HG02623 (cell line): ENCODE data around the gene FLNC.

ENCODE experiments used
- ATAC-seq: cut with Tn5 transposase; IDR thresholded peaks from one replicate; pipeline ENCODE4 v1.9.1; 2021; ENCODE audit warnings: moderate library complexity; ENCODE audit not compliant: unreplicated experiment

FLNC gene

GRCh38 chr7:128831994-128832879 lies 2.0 kb downstream of the FLNC start:
- ATAC-seq = no peak

DNA sequence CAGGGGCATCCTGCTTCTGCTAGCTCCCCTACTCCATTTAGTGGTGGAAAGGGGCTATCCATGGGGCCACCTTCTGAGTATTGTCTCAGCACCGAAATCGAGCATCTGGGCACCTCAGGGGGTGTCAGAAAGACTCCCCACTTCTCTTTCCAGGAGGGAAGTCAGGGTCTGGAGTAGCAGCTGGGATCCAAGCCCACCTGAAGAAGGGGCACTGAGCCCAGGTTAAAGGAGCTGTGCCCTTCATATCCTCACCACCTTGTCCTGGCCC lies 2.6 kb downstream of the FLNC start:
- ATAC-seq = no peak

DNA sequence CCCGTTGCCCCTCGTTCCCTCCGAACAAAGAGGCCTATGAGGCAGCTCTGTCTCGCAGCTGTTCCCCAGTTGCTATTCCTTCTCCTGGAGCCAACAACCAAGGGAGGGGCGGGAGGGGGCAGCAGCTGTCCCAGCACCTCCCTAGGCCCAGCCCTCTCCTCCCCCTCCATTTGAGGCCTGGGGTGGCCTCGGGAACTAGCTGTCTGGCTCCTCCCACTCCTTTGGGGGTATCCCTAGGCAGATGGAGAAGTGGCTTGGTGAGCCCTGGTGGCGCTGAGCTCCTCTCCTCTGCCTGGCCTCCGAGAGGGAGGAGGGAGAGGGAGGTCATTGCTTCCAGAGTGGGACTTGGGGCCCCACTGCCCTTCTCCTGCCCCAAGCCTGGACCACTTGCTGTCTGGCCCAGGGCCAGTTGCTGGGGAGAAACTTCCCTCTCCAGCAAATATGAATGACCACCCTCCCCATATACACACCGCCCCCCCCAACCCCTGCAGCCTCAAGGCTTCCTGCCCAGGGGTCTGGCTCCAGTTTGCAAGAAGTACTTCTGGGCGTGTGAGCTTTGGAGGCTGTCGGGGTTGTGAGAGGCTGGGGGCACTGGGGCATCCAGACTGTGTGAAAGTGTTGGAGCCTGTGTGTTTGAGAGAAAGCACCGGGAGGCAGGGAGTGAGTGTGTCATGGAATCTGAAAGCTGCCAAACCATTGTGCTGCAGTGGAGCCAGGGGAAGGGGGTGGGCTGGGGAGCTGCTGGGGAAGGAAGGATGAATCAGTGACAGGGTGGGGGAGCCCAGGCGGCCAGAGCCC lies 3.1 kb downstream of the FLNC start:
- no peak for ATAC-seq

DNA sequence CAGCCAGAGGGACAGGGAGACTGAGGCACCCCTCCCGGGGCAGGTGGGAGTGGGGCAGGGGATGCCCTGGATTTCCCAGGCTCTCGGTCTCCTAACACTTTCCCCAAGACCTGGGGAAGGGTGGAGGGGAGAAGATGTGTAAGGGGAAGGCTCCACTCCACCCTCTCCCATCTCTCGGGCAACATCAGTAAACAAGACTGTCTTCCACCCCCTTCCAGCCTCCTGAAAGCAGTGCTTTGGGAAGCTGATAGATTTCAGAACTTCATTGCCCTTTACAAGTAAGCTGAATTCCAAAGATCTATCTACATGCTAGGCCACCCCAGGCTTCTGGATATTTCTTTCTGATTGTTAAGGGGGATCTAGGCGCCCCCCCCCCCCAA lies 3.7 kb downstream of the FLNC start:
- no peak for ATAC-seq

- ATAC-seq = no peak
Measured at GRCh38 chr7:128835231-128835751, 5.1 kb downstream of the FLNC start.

DNA sequence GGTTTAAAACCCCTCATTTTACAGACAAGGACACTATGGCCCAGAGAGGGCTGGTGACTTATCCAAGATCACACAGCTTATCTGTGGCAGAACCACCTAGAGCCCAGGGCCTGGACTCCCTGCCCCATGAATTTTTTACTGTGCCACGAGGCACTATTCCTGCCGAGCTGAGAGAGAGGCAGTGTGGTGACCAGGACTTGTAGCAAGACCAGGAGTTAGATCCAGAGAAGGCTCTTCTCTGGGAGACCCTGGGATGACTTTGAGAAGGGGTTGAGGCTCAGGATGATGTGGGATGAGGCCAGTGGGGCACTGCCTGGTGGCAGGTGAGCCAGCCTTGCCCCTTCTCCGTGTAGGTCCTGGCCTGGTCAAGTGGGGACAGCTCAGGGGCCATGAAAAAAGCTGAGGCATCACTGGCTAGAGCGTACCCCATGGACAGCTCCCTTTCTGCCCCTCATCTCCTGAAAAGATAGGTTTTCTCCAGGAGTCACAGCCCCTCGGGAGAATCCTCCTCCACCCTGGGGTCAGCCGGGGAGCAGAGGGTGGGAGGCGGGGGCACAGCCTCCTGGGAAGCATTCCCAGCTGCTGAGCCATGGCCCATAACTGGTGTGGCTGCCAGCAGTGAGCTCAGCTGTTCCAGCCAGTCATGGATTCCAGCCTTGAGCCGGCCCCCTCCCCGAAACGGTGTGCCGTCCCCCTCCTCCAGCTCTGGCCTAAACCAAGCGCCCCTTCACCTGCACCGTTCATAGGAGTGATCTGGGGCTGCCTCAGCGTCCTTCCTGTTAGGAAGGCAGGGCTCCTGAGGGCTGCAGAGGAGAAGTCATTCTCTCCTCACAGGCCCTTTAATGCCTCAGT lies 5.8 kb downstream of the FLNC start:
- ATAC-seq = no peak

GRCh38 chr7:128836729-128837348 lies 6.6 kb downstream of the FLNC start:
- ATAC-seq = no peak

DNA sequence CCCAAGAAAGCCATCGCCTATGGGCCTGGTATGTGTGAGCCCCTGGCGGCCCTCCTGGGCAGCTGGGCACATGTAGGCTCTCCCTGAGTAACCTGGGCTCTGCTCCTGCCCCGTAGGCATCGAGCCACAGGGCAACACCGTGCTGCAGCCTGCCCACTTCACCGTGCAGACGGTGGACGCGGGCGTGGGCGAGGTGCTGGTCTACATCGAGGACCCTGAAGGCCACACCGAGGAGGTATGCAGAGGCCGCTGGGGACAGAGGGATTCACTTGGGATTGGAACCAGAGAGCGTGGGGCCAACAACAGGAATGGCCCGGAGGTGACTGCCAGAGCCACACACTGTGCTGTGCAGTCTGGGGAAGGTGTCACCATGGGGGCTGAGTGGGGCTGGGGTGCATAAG lies 7.3 kb downstream of the FLNC start:
- ATAC-seq = no peak

DNA sequence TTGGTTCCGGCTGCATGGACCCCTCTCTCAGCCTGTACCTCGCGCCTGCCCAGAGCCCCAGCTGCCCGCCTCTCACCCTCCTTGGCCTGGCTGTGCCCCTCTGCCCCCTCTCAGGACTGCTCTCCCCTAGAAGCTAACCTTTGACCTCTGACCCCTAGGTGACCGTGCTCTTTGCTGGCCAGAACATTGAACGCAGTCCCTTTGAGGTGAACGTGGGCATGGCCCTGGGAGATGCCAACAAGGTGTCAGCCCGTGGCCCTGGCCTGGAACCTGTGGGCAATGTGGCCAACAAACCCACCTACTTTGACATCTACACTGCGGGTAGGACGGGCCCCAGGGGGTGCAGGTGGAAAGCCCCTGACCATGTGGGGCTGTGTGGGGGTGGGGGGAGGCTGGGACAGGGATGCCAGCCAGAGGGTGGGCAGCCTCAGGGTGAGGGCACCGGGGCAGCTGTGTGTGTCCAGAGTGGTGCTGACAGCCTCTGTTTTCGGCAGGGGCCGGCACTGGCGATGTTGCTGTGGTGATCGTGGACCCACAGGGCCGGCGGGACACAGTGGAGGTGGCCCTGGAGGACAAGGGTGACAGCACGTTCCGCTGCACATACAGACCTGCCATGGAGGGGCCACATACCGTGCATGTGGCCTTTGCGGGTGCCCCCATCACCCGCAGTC lies 8.0 kb downstream of the FLNC start:
- no peak for ATAC-seq

- ATAC-seq = no peak
Measured at GRCh38 chr7:128838981-128839731, 8.9 kb downstream of the FLNC start.

- ATAC-seq = no peak
Measured at GRCh38 chr7:128839751-128840177, 9.6 kb downstream of the FLNC start.

GRCh38 chr7:128840326-128841170 lies 10.3 kb downstream of the FLNC start:
- ATAC-seq = no peak

DNA sequence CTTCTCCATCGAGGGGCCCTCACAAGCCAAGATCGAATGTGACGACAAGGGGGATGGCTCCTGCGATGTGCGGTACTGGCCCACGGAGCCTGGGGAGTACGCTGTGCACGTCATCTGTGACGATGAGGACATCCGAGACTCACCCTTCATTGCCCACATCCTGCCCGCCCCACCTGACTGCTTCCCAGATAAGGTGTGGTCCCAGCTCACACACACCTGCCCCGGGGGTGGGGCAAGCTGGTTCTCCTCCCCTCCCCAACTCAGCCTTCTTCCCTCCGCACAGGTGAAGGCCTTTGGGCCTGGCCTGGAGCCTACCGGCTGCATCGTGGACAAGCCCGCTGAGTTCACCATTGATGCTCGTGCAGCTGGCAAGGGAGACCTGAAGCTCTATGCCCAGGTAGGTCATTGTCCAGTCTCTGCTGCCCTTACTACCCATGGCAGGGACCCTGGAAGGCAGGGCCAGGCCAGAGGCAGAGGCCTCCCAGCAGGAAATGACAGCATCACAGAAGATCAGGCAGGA lies 11.0 kb downstream of the FLNC start:
- ATAC-seq = no peak

DNA sequence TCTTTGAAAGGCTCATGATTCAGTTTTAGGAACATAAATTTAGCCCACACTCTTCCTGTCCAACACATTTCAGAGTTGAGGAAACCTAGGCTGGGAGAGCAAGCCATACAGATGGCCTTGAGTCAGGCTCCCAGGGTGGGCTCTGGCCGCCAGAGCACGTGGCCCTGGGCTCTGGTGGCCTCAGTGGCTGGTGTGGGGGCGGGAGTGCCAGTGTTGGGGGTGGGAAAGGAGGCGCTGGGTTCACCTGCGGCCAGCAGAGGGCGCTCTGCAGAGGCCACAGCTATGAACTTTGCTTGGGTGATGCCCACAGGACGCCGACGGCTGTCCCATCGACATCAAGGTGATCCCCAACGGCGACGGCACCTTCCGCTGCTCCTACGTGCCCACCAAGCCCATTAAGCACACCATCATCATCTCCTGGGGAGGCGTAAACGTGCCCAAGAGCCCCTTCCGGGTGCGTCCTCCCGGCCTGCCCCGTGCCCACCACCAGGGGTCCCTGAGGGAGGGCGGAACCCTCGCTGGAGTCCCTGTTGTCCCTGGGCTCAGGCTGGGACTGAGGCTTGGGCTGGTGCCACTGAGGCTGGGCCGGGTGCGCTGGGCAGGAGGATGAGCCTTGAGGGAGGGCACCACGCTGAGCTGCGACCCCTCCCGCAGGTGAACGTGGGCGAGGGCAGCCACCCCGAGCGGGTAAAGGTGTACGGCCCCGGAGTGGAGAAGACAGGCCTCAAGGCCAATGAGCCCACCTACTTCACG lies 11.9 kb downstream of the FLNC start:
- no peak for ATAC-seq

GRCh38 chr7:128842674-128843641 lies 12.8 kb downstream of the FLNC start:
- no peak for ATAC-seq

- ATAC-seq = no peak
Measured at GRCh38 chr7:128843938-128844621, 13.9 kb downstream of the FLNC start.
